Fibroblast of pulmonary artery (primary cell): ENCODE results near the gene PRKCH.

Experiments
- DNase-seq: peaks from one replicate; pipeline ENCODE4 v3.0.0-alpha.2; 2010; ENCODE audit warnings: low read depth
- H3K4me3 ChIP-seq: replicated peaks from 2 replicates; pipeline ENCODE4 v1.5.1; 2011; ENCODE audit warnings: low read depth, mild to moderate bottlenecking, control low read depth, low read length, moderate library complexity
- CTCF ChIP-seq: IDR thresholded peaks from 2 replicates; pipeline ENCODE4 v1.5.1; 2011; ENCODE audit warnings: mild to moderate bottlenecking, control low read depth, low read length, inconsistent platforms; ENCODE audit errors: missing control alignments

PRKCH gene

GRCh38 chr14:61451491-61451890 lies 130.1 kb downstream of the PRKCH start:
- H3K4me3 ChIP-seq, result no peak overlapping the region
- DNase-seq, result no peak
- TF ChIP-seq CTCF, result no peak

- no peak overlapping the region for H3K4me3 ChIP-seq
- no peak for TF ChIP-seq CTCF
- DNase-seq, result no peak
Measured at GRCh38 chr14:61451891-61452400, 130.6 kb downstream of the PRKCH start.

- no peak for DNase-seq
- H3K4me3 ChIP-seq, result no peak overlapping the region
- no peak for TF ChIP-seq CTCF
Measured at GRCh38 chr14:61452452-61452851, 131.1 kb downstream of the PRKCH start.

GRCh38 chr14:61453103-61453767 lies 131.9 kb downstream of the PRKCH start:
- TF ChIP-seq CTCF, result no peak
- no peak overlapping the region for H3K4me3 ChIP-seq

GRCh38 chr14:61454545-61454944 lies 133.2 kb downstream of the PRKCH start:
- no peak overlapping the region for H3K4me3 ChIP-seq
- TF ChIP-seq CTCF, result no peak

More at GRCh38 chr14:61453103-61453767, 131.9 kb downstream of the PRKCH start:
- no peak for DNase-seq

GRCh38 chr14:61455351-61455750 lies 134.0 kb downstream of the PRKCH start:
- no peak for DNase-seq
- TF ChIP-seq CTCF, result no peak
- H3K4me3 ChIP-seq, result no peak overlapping the region

More at GRCh38 chr14:61454545-61454944, 133.2 kb downstream of the PRKCH start:
- DNase-seq, result peak; percentile 29

GRCh38 chr14:61456720-61457119 lies 135.3 kb downstream of the PRKCH start:
- peak; percentile 86 for DNase-seq
- TF ChIP-seq CTCF, result peak; percentile 90
- no peak overlapping the region for H3K4me3 ChIP-seq
